Posterior vena cava (tissue), 2 donors: ENCODE measurements around the gene FURIN. TPM values are rescaled to one million over a fixed set of nuclear protein-coding genes. Genes with fewer than 3 reads are reported as not detected.
"Not testable (repeated sequence)": the region's sequence is repeated elsewhere in the genome, so short reads cannot be mapped to it uniquely, and the experiment has no call there.

Source experiments
- DNase-seq: peaks from one replicate; pipeline ENCODE4 v3.0.0-alpha.2; 2020; ENCODE audit warnings: low spot score
- intact Hi-C, 2 donors: fragments of 100-400 bp; cut with DNase I; formaldehyde crosslinking; loops; one replicate each; pipeline versions ENCODE4 v1.14.1 to v1.14.2; 2022 to 2023
- total RNA-seq, 2 donors: library from RNA; stranded (reverse); fragmentation: NEBNext Ultra II Directional; extraction: Animal tissue kit (Norgen Biotek cat#: 25700); gene quantifications; one replicate each; pipeline ENCODE4 v1.2.1, GENCODE V29; 2021
- donor health status: DM: yes; HTN: yes; CAD: no.
- donor health status: DM: yes; HTN: yes; CAD: no.

Gene FURIN
- total RNA-seq, 2 donors from 2014 or later, result 38.0 to 52.0 TPM

DNA sequence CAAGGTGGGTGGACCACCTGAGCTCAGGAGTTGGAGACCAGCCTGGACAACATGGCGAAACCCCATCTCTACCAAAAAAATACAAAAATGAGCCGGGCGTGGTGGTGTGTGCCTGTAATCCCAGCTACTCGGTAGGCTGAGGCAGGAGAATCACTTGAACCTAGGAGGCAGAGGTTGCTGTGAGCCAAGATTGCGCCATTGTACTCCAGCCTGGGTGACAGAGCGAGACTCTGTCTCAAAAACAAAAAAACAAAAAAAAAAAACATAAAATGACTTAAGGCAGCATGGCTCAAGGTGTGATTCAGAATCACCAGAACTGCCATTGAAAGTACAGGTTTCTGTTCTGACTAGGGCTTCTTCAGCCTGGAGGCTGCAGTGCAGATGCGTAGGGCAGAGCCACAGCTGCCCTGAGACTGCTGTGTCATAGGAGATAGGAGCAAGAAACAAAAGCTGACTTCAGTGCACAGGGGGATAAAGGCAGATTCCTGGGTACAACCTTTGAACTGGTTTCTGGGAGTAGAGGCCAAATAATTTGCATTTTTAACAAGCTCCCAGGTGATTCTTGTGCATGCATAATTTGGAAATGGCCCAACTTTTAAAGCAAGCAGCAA, 54.4 kb downstream of the FURIN start:
- intact Hi-C loops, DNase-seq: not testable (repeated sequence)

- intact Hi-C loops, result no loop called here
- DNase-seq, result no peak
Observed at GRCh38 chr15:90924375-90924774, 56.0 kb downstream of the FURIN start.

DNA sequence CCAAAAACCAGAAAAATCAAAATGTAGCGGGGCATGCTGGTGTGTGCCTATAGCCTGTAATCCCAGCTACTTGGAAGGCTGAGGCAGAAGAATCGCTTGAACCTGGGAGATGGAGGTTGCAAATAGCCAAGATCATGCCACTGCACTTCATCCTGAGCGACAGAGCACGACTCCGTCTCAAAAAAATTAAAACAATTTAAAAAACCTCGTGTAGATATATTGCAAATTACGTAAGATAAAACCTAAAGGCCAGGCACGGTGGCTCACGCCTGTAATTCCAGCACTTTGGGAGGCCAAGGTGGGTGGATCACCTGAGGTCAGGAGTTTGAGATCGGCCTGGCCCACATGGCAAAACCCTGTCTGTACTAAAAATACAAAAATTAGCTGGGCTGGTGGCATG, 58.4 kb downstream of the FURIN start:
- DNase-seq, intact Hi-C loops: not testable (repeated sequence)

DNA sequence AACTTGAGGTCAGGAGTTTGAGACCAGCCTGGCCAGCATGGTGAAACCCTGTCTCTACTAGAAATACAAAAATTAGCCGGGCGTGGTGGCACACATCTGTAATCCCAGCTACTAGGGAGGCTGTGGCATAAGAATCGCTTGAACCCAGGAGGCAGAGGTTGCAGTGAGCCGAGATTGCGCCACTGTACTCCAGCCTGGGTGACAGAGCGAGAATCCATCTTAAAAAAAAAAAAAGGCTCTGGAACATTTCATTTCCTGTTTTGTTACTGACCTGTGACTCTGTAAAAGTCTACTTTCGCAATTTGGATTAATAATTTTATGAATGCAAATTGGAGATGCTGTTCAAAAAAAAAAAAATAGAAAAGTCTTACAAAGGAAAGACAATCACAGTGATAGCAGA, 59.7 kb downstream of the FURIN start:
- DNase-seq, intact Hi-C loops: not testable (repeated sequence)

GRCh38 chr15:90929246-90930019, 61.0 kb downstream of the FURIN start:
- intact Hi-C loops, result no loop called here
- DNase-seq, result no peak

- intact Hi-C loops, result no loop called here
- DNase-seq, result no peak
Observed at GRCh38 chr15:90930861-90931574, 62.6 kb downstream of the FURIN start.

DNA sequence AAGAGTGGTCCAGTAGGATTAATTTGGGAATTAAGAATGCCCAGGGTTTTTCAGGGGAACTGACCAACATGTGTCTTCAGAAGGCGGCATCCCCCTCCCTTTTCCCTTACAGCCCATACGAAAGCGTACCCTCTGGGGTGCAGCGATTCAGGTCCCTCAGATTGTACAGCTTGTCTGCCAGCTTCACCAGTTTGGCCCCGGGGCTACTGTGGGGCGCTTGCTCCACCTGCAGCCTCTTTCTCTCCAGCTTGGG, 63.1 kb downstream of the FURIN start:
- no peak for DNase-seq
- intact Hi-C loops, result no loop called here

GRCh38 chr15:90931828-90932659, 63.7 kb downstream of the FURIN start, which contains the start of gene HDDC3:
Gene HDDC3, minus strand, starts transcription at chr15:90932549. Its CDS starts 9 bp downstream, at chr15:90932540.
- intact Hi-C loops, result no loop called here
- peak; percentile 98 for DNase-seq

GRCh38 chr15:90932660-90932991, 64.2 kb downstream of the FURIN start:
- intact Hi-C loops, result no loop called here
- DNase-seq, result no peak

Other genes with a start within 250 kb of the FURIN start
- 1 to 10 TPM in 1 of 2 donors, under 1 TPM in 1; 1.00 to 3.1 TPM for gene BLM, start 151.2 kb upstream of the FURIN start, total RNA-seq
- 10 to 100 TPM; 31.7 to 41.8 TPM for gene FES, start 15.9 kb downstream of the FURIN start, total RNA-seq
- 10 to 100 TPM; 53.0 to 57.6 TPM for gene MAN2A2, start 34.7 kb downstream of the FURIN start, total RNA-seq
- gene HDDC3, start 64.0 kb downstream of the FURIN start, total RNA-seq, result 1 to 10 TPM; 5.9 to 8.6 TPM
- 10 to 100 TPM; 63.6 to 75.8 TPM for gene UNC45A, start 66.7 kb downstream of the FURIN start, total RNA-seq
- 1 to 10 TPM; 5.1 to 7.4 TPM for gene RCCD1, start 86.3 kb downstream of the FURIN start, total RNA-seq
- 1 to 10 TPM; 6.2 to 7.9 TPM for gene PRC1, start 125.9 kb downstream of the FURIN start, total RNA-seq
- 10 to 100 TPM; 10.1 to 14.3 TPM for gene VPS33B, start 154.0 kb downstream of the FURIN start, total RNA-seq
- 1 to 10 TPM; 2.9 to 3.4 TPM for gene SV2B, start 231.7 kb downstream of the FURIN start, total RNA-seq